ENCODE data around the gene DCXR.

DNA sequence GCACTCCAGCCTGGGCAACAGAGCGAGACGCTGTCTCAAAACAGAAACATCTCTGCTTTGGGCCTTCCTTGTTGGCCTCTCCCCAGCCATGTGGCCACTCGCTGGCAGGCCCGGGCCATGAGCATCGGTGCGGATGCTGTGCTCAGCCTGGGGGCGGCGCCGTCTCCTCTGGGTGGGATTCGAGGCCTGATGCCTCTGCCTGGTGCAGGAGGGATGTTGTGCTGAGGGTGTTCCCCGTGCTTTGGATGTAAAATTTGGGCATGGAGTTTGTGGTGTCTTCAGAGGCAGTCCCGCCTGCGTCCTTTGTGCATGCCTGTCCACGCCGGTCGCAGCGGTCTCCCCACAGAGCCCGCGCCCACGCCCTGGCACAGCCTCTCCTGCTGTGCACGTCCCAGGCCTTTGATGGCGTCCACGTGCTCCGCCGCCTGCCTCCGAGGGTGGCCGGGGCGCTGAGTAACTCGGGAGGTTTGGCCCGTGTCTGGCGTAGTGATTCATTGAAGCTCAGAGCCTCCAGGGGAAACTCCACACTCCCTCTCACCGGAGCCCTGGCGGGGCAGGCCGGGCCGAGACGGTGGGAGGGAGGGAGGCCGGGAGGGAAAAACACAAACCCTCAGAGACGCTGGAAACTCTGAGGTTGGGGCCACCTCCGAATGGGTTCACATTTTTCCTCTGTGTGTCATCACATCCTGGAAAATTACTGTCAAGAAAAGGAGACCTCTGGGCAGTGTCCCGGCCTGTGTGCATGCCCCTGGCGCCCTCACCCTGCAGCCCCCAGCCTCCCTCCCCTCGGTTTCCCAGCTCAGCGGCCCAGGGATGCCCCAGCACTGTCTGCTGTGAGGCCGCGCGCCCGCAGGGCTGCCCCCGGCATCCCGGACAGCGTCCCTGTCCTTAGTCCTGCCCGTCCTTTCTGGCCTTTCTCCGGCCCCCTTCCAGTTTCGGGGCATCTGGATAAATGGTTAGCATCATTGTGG is 33.8 kb downstream of the DCXR start:
- TF ChIP-seq ZNF274 (IDR thresholded peaks at IDR 0.05; ENCODE audit: low read depth, low read length), result no peak
- no peak for TF ChIP-seq SUZ12 (IDR thresholded peaks at IDR 0.05; ENCODE audit: extremely low read depth, insufficient read depth, insufficient read length)

All from NT2/D1 (cell line).